GM15510 (cell line): Measurements from ENCODE around the gene DRD3.

Experiments used
- POLR2A ChIP-seq: IDR thresholded peaks from 3 replicates; pipeline ENCODE4 v1.6.1; 2011; ENCODE audit warnings: borderline replicate concordance; ENCODE audit not compliant: insufficient read length; ENCODE audit errors: extremely low read depth

The DRD3 gene

DNA sequence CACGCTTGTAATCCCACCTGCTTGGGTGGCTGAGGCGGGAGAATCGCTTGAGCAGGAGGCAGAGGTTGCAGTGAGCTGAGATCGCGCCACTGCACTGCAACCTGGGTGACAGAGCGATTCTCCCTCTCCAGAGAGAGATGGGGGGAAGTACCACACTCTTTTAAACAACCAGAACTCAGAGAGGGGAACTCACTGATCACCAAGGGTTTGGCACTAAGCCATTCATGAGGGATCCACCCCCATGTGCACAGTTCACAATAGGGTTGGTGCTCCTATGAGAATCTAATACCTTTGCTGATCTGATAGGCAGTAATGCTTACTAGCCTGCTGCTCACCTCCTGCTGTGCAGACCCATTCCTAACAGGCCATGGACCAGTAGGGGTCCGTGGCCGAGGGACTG is 70.7 kb downstream of the DRD3 start:
- no peak for TF ChIP-seq POLR2A

GRCh38 chr3:114104414-114104813 is 74.4 kb downstream of the DRD3 start:
- TF ChIP-seq POLR2A: no peak

DNA sequence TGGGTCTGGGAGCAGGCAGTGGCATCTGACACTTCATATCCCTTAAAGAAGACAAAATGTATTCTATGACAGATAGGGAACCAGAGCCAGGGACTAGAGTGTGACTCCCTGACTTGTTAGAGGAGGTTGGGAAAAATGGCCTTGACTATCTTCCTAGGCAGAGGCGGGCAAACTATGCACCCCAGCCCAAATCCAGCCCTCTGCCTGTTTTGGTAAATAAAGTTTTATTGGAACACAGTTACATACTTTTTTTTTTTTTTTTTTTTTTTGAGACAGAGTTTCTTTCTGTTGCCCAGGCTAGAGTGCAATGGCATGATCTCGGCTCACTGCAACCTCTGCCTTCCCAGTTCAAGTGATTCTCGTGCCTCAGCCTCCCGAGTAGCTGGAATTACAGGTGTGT is 75.0 kb downstream of the DRD3 start:
- no peak for TF ChIP-seq POLR2A

GRCh38 chr3:114103181-114103580 is 75.7 kb downstream of the DRD3 start:
- TF ChIP-seq POLR2A: no peak

DNA sequence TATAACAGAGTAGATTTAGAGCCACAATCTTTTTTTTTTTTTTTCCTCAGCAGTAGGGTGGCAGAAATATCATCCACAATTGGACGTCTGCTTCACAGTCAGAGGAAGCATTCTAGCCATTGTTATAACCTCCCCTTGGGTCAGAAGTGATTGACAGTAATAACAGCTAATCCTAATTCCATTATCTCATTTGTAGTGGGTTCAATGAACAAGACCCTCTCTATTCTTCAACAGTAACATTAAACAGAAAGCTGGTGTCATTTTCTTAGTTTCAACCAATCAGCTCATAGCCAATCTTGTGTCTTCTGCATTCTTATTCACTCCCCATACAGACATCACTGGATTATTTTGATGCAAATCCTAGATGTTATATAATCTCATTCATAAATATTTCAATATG is 77.8 kb downstream of the DRD3 start:
- no peak for TF ChIP-seq POLR2A

GRCh38 chr3:114095796-114096195 is 83.1 kb downstream of the DRD3 start:
- TF ChIP-seq POLR2A: no peak

GRCh38 chr3:114093596-114093995 is 85.3 kb downstream of the DRD3 start:
- TF ChIP-seq POLR2A: no peak

DNA sequence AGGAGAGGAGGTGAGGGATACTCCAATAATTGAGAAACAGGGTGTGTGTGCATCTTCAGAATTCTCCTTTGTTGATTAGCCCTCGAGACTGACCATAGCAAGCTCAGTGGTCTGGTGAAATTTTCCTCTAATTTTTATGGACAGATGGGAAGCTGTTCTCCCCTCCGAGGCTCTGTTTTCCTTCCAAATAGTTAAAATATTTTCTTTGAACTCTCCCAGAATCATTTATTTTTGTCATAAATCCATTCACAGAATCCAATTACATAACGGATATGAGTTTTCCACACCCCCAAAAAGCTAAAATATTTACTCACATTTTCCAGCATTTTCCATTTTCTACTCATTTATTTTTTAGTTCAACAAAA is 85.9 kb downstream of the DRD3 start:
- no peak for TF ChIP-seq POLR2A

GRCh38 chr3:114092151-114093015 is 86.5 kb downstream of the DRD3 start:
- no peak for TF ChIP-seq POLR2A

GRCh38 chr3:114089675-114090074 is 89.2 kb downstream of the DRD3 start:
- TF ChIP-seq POLR2A: no peak

GRCh38 chr3:114086356-114086755 is 92.5 kb downstream of the DRD3 start:
- no peak for TF ChIP-seq POLR2A

GRCh38 chr3:114083112-114083511 is 95.7 kb downstream of the DRD3 start:
- TF ChIP-seq POLR2A: no peak

GRCh38 chr3:114081037-114081436 is 97.8 kb downstream of the DRD3 start:
- TF ChIP-seq POLR2A: no peak

GRCh38 chr3:114080201-114080600 is 98.7 kb downstream of the DRD3 start:
- no peak for TF ChIP-seq POLR2A

DNA sequence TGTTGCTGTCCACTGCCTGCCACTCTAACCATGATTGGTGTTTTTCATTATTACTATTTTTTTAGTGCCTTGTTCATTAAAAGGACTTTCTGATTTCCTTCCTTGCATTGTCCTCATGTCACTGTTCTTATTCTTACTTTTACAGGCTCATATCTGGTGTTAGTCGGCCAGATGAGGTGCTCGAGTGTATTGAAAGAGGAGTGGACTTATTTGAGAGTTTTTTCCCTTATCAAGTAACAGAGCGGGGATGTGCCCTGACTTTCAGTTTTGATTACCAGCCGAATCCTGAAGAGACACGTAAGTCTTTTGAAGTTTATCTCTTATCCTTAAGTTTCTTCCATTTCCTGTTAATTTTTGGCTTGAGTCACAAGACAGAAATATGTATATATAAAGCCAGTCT is 99.1 kb downstream of the DRD3 start:
- TF ChIP-seq POLR2A: no peak

- no peak for TF ChIP-seq POLR2A
Observed at GRCh38 chr3:114078126-114078525, 100.7 kb downstream of the DRD3 start.
